ENCODE measurements around the gene GRK5. TPM values are rescaled to one million over a fixed set of nuclear protein-coding genes. Genes with fewer than 3 reads are reported as not detected.

GRK5 gene
- total RNA-seq, 1 experiment from 2014 or later = 2.3 TPM

- TF ChIP-seq E2F4 (CRISPR knock-in tag; IDR thresholded peaks at IDR 0.05; ENCODE audit: borderline replicate concordance, low read depth) (no peak), CREM (CRISPR knock-in tag; IDR thresholded peaks at IDR 0.05) (no peak), ZNF512 (CRISPR knock-in tag; IDR thresholded peaks at IDR 0.05; ENCODE audit: borderline replicate concordance) (no peak), EMX1 (CRISPR knock-in tag; IDR thresholded peaks at IDR 0.05) (no peak), CREB1 (CRISPR knock-in tag; IDR thresholded peaks at IDR 0.05) (no peak), RORB (CRISPR knock-in tag; IDR thresholded peaks at IDR 0.05) (no peak), GABPB1 (CRISPR knock-in tag; IDR thresholded peaks at IDR 0.05) (no peak), CTCF (IDR thresholded peaks at IDR 0.05) (no peak)
- TF ChIP-seq, protein P1, sequence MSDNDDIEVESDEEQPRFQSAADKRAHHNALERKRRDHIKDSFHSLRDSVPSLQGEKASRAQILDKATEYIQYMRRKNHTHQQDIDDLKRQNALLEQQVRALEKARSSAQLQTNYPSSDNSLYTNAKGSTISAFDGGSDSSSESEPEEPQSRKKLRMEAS (CRISPR knock-in tag; IDR thresholded peaks at IDR 0.05) = no peak
- TF ChIP-seq, protein P2, sequence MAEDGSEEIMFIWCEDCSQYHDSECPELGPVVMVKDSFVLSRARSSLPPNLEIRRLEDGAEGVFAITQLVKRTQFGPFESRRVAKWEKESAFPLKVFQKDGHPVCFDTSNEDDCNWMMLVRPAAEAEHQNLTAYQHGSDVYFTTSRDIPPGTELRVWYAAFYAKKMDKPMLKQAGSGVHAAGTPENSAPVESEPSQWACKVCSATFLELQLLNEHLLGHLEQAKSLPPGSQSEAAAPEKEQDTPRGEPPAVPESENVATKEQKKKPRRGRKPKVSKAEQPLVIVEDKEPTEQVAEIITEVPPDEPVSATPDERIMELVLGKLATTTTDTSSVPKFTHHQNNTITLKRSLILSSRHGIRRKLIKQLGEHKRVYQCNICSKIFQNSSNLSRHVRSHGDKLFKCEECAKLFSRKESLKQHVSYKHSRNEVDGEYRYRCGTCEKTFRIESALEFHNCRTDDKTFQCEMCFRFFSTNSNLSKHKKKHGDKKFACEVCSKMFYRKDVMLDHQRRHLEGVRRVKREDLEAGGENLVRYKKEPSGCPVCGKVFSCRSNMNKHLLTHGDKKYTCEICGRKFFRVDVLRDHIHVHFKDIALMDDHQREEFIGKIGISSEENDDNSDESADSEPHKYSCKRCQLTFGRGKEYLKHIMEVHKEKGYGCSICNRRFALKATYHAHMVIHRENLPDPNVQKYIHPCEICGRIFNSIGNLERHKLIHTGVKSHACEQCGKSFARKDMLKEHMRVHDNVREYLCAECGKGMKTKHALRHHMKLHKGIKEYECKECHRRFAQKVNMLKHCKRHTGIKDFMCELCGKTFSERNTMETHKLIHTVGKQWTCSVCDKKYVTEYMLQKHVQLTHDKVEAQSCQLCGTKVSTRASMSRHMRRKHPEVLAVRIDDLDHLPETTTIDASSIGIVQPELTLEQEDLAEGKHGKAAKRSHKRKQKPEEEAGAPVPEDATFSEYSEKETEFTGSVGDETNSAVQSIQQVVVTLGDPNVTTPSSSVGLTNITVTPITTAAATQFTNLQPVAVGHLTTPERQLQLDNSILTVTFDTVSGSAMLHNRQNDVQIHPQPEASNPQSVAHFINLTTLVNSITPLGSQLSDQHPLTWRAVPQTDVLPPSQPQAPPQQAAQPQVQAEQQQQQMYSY (CRISPR knock-in tag; IDR thresholded peaks at IDR 0.05) = no peak
Measured at GRCh38 chr10:119413471-119414080, 206.2 kb downstream of the GRK5 start (continued).

DNA sequence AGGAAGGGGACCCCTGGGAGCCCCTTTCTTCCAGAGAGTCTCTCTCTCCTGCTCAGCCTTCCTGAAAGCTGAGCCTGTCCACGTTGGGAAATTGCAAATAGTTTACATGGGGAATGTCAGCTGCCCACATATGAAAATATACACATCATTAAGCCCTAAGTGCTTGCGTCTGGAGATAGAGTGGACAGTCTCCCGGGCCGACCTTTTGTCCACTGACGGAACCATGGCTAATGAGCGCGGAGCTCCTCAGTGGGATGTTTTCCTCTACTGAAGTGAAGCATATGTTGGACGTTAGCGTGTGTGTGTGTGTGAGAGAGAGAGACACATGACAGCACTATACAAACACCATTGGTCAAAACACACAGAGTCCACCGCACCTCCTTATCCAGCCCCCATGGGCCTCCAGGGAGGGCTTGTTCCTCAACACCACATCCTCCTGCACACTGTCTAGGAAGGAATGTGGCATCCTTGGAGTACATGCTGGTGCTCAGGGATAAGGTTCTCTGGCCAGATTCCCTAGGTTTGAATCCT is 206.8 kb downstream of the GRK5 start:
- Mint-ChIP-seq H3K36me3 (no peaks in the 10 kb centered on the region), H3K4me3 (no peak overlapping the region), H3K27ac (no peak overlapping the region), H3K4me1 (peaks cover 5% of the 10 kb centered on the region), H3K9me3 (no peaks in the 10 kb centered on the region), H3K27me3 (ENCODE audit: low read depth) (no peaks in the 10 kb centered on the region)
- ChIA-PET CTCF (interaction anchor here (0.7 to 10.0 kb wide), 4 partner anchors 98 to 215 kb away, joined by 3 to 86 read pairs (median 4); partner anchors contain the start of gene GRK5), POLR2A (no interaction called here)
- no peak for DNase-seq (ENCODE audit: low spot score)
- ATAC-seq = no peak
- TF ChIP-seq E2F4 (CRISPR knock-in tag; IDR thresholded peaks at IDR 0.05; ENCODE audit: borderline replicate concordance, low read depth) = no peak

- H3K27me3 Mint-ChIP-seq (ENCODE audit: low read depth) = no peaks in the 10 kb centered on the region
- DNase-seq (ENCODE audit: low spot score) (no peak), ATAC-seq (no peak)
- ChIA-PET POLR2A (no interaction called here), CTCF (interaction anchor here (0.7 to 10.0 kb wide), 4 partner anchors 99 to 216 kb away, joined by 3 to 86 read pairs (median 10); partner anchors contain the start of gene GRK5)
- no peak overlapping the region for H3K4me3 Mint-ChIP-seq
- peaks cover 5% of the 10 kb centered on the region for H3K4me1 Mint-ChIP-seq
- H3K36me3 Mint-ChIP-seq = no peaks in the 10 kb centered on the region
- no peak overlapping the region for H3K27ac Mint-ChIP-seq
- H3K9me3 Mint-ChIP-seq = no peaks in the 10 kb centered on the region
- TF ChIP-seq TEAD4 (CRISPR knock-in tag; IDR thresholded peaks at IDR 0.05) = no peak
- no peak for TF ChIP-seq CREM (CRISPR knock-in tag; IDR thresholded peaks at IDR 0.05)
- TF ChIP-seq ATF1 (CRISPR knock-in tag; IDR thresholded peaks at IDR 0.05) = no peak
- TF ChIP-seq, protein P1 (CRISPR knock-in tag; IDR thresholded peaks at IDR 0.05) = no peak
- TF ChIP-seq ETV6 (CRISPR knock-in tag; IDR thresholded peaks at IDR 0.05) = no peak
- TF ChIP-seq ZBTB21 (CRISPR knock-in tag; IDR thresholded peaks at IDR 0.05; ENCODE audit: borderline replicate concordance) = no peak
- TF ChIP-seq, protein P3, sequence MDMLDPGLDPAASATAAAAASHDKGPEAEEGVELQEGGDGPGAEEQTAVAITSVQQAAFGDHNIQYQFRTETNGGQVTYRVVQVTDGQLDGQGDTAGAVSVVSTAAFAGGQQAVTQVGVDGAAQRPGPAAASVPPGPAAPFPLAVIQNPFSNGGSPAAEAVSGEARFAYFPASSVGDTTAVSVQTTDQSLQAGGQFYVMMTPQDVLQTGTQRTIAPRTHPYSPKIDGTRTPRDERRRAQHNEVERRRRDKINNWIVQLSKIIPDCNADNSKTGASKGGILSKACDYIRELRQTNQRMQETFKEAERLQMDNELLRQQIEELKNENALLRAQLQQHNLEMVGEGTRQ (CRISPR knock-in tag; IDR thresholded peaks at IDR 0.05) = no peak
- no peak for TF ChIP-seq MYBL2 (CRISPR knock-in tag; IDR thresholded peaks at IDR 0.05)
- TF ChIP-seq ZSCAN18 (CRISPR knock-in tag; IDR thresholded peaks at IDR 0.05) = no peak
- no peak for TF ChIP-seq ZNF317 (CRISPR knock-in tag; IDR thresholded peaks at IDR 0.05; ENCODE audit: borderline replicate concordance, low read depth)
- TF ChIP-seq GRHL2 (CRISPR knock-in tag; IDR thresholded peaks at IDR 0.05; ENCODE audit: insufficient replicate concordance, severe bottlenecking) = no peak
Measured at GRCh38 chr10:119415121-119415520, 207.8 kb downstream of the GRK5 start.
